Measurements from ENCODE around the gene NT5DC2. TPM values are rescaled to one million over a fixed set of nuclear protein-coding genes. Genes with fewer than 3 reads are reported as not detected.

NT5DC2 gene
- total and polyA plus RNA-seq, 2 experiments from 2014 or later, result 166 to 167 TPM

- Histone ChIP-seq H3K4me1 (ENCODE audit: insufficient read depth) (peaks cover 37% of the 10 kb centered on the region), H3K79me2 (peaks cover 75% of the 10 kb centered on the region), H3K4me3 (peak overlapping the region; percentile 44), H4K20me1 (ENCODE audit: insufficient read depth, poor library complexity, severe bottlenecking) (peaks cover 22% of the 10 kb centered on the region), H3K4me2 (peak overlapping the region; percentile 94), H3K9me3 (ENCODE audit: low read depth) (no peaks in the 10 kb centered on the region), H3K9me2 (replicated peaks; ENCODE audit: insufficient read depth) (no peaks in the 10 kb centered on the region), H3K27ac (peak overlapping the region; percentile 85), H3K27me3 (no peaks in the 10 kb centered on the region), H3K36me3 (replicated peaks; ENCODE audit: insufficient read depth, low read depth) (no peaks in the 10 kb centered on the region), H2AFZ (peak overlapping the region; percentile 42)
- DNase-seq (ENCODE audit: low spot score), result no peak
- WGBS (ENCODE audit: low lambda C conversion rate, missing lambda C conversion rate), result 9% methylated on average over 6 of the region's 6 CpGs
- TF ChIP-seq EZH2phosphoT487 (IDR thresholded peaks at IDR 0.05; ENCODE audit: low read depth, severe bottlenecking, unreplicated experiment), result no peak
- no peak for TF ChIP-seq EZH2 (IDR thresholded peaks at IDR 0.05; ENCODE audit: borderline replicate concordance)
Observed at GRCh38 chr3:52537165-52537620, 3.5 kb upstream of the NT5DC2 start.

GRCh38 chr3:52536369-52537164 is 2.9 kb upstream of the NT5DC2 start, which contains the start of gene UQCC5:
TSS of gene UQCC5 (plus strand) at chr3:52536605. CDS start at chr3:52536756, 151 bp downstream.
- H4K20me1 ChIP-seq (ENCODE audit: insufficient read depth, poor library complexity, severe bottlenecking), result peaks cover 22% of the 10 kb centered on the region
- H3K27ac ChIP-seq, result peak within 1 kb of the TSS; percentile 85
- 2% methylated on average over 61 of the region's 65 CpGs for WGBS (ENCODE audit: low lambda C conversion rate, missing lambda C conversion rate)
- no peaks in the 10 kb centered on the region for H3K9me3 ChIP-seq (ENCODE audit: low read depth)
- H3K4me3 ChIP-seq, result peak within 1 kb of the TSS; percentile 44
- peak; percentile 99 for DNase-seq (ENCODE audit: low spot score)
- no peaks in the 10 kb centered on the region for H3K27me3 ChIP-seq
- TF ChIP-seq EZH2 (IDR thresholded peaks at IDR 0.05; ENCODE audit: borderline replicate concordance), result no peak
- no peak for TF ChIP-seq EZH2phosphoT487 (IDR thresholded peaks at IDR 0.05; ENCODE audit: low read depth, severe bottlenecking, unreplicated experiment)
- peak; percentile 11 for TF ChIP-seq CTCF (IDR thresholded peaks at IDR 0.05; ENCODE audit: poor library complexity)
- H3K4me1 ChIP-seq (ENCODE audit: insufficient read depth), result peaks cover 43% of the 10 kb centered on the region
- peaks cover 75% of the 10 kb centered on the region for H3K79me2 ChIP-seq
- H3K4me2 ChIP-seq, result peak within 1 kb of the TSS; percentile 94
- H3K36me3 ChIP-seq (replicated peaks; ENCODE audit: insufficient read depth, low read depth), result no peaks in the 10 kb centered on the region
- no peaks in the 10 kb centered on the region for H3K9me2 ChIP-seq (replicated peaks; ENCODE audit: insufficient read depth)
- peak within 1 kb of the TSS; percentile 42 for H2AFZ ChIP-seq

- Histone ChIP-seq H3K36me3 (replicated peaks; ENCODE audit: insufficient read depth, low read depth) (no peaks in the 10 kb centered on the region), H3K4me2 (peak overlapping the region; percentile 84), H3K27me3 (no peaks in the 10 kb centered on the region), H3K9me3 (ENCODE audit: low read depth) (no peaks in the 10 kb centered on the region), H3K4me3 (no peak overlapping the region), H3K79me2 (peaks cover 76% of the 10 kb centered on the region), H3K27ac (peak overlapping the region; percentile 14), H2AFZ (peak overlapping the region; percentile 22), H3K9me2 (replicated peaks; ENCODE audit: insufficient read depth) (no peaks in the 10 kb centered on the region), H3K4me1 (ENCODE audit: insufficient read depth) (peaks cover 48% of the 10 kb centered on the region), H4K20me1 (ENCODE audit: insufficient read depth, poor library complexity, severe bottlenecking) (peaks cover 23% of the 10 kb centered on the region)
- no peak for DNase-seq (ENCODE audit: low spot score)
- WGBS (ENCODE audit: low lambda C conversion rate, missing lambda C conversion rate), result 22% methylated on average over 8 of the region's 9 CpGs
- TF ChIP-seq EZH2 (IDR thresholded peaks at IDR 0.05; ENCODE audit: borderline replicate concordance), result no peak
- TF ChIP-seq EZH2phosphoT487 (IDR thresholded peaks at IDR 0.05; ENCODE audit: low read depth, severe bottlenecking, unreplicated experiment), result no peak
- TF ChIP-seq CTCF (IDR thresholded peaks at IDR 0.05; ENCODE audit: poor library complexity), result no peak
Observed at GRCh38 chr3:52536112-52536368, 2.4 kb upstream of the NT5DC2 start.

GRCh38 chr3:52535411-52536111 is 1.9 kb upstream of the NT5DC2 start:
- peak overlapping the region; percentile 84 for H3K4me2 ChIP-seq
- no peak for DNase-seq (ENCODE audit: low spot score)
- H3K4me3 ChIP-seq, result no peak overlapping the region
- peaks cover 53% of the 10 kb centered on the region for H3K4me1 ChIP-seq (ENCODE audit: insufficient read depth)
- no peaks in the 10 kb centered on the region for H3K9me2 ChIP-seq (replicated peaks; ENCODE audit: insufficient read depth)
- H3K9me3 ChIP-seq (ENCODE audit: low read depth), result no peaks in the 10 kb centered on the region
- H3K36me3 ChIP-seq (replicated peaks; ENCODE audit: insufficient read depth, low read depth), result no peaks in the 10 kb centered on the region
- H4K20me1 ChIP-seq (ENCODE audit: insufficient read depth, poor library complexity, severe bottlenecking), result peaks cover 27% of the 10 kb centered on the region
- no peaks in the 10 kb centered on the region for H3K27me3 ChIP-seq
- peak overlapping the region; percentile 91 for H3K27ac ChIP-seq
- WGBS (ENCODE audit: low lambda C conversion rate, missing lambda C conversion rate), result 95% methylated on average over 18 of the region's 19 CpGs
- peak overlapping the region; percentile 22 for H2AFZ ChIP-seq
- peaks cover 77% of the 10 kb centered on the region for H3K79me2 ChIP-seq
- TF ChIP-seq CTCF (IDR thresholded peaks at IDR 0.05; ENCODE audit: poor library complexity) (no peak), EZH2phosphoT487 (IDR thresholded peaks at IDR 0.05; ENCODE audit: low read depth, severe bottlenecking, unreplicated experiment) (no peak), EZH2 (IDR thresholded peaks at IDR 0.05; ENCODE audit: borderline replicate concordance) (no peak)
